OCI-LY3 (cell line): ENCODE measurements around the gene LXN.

Experiments used
- CTCF ChIP-seq: fragments of 200-600, 300-600 bp; sonication (generic); IDR thresholded peaks from 2 replicates; pipeline ENCODE4 v1.5.1; 2014; ENCODE audit warnings: antibody characterized with exemption, low read length, low read depth
- EZH2phosphoT487 ChIP-seq: fragments of 200-600 bp; shearing (Covaris generic); IDR thresholded peaks from 2 replicates; pipeline ENCODE4 v1.6.1; 2018; ENCODE audit warnings: antibody characterized with exemption, mixed run types, low read depth

- TF ChIP-seq CTCF, result no peak
- no peak for TF ChIP-seq EZH2phosphoT487
Observed at GRCh38 chr3:158666416-158666815, 6.0 kb downstream of the LXN start.
